G401 (cell line): ENCODE measurements around the gene MC1R. TPM values are rescaled to one million over a fixed set of nuclear protein-coding genes. Genes with fewer than 3 reads are reported as not detected.
"Not testable (repeated sequence)": the region's sequence is repeated elsewhere in the genome, so short reads cannot be mapped to it uniquely, and the experiment has no call there.

Experiments
- DNase-seq: peaks from one replicate; pipeline ENCODE4 v3.0.0-alpha.2; 2015; ENCODE audit warnings: low spot score
- in situ Hi-C: cut with HindIII; loops from 2 replicates; pipeline ENCODE4 v1.10.0; 2016; ENCODE audit warnings: low sequenced_read_pairs, mixed read lengths
- total RNA-seq: library from RNA; depleted of rRNA; stranded (reverse); fragments of >200 nt; shearing (Covaris generic); gene quantifications from 2 replicates; pipeline ENCODE4 v1.2.3, GENCODE V29; 2014

MC1R gene
- total RNA-seq, 1 experiment from 2014 or later = 17.2 TPM

GRCh38 chr16:89952551-89952950 lies 33.9 kb downstream of the MC1R start:
- in situ Hi-C loops = no loop called here
- DNase-seq = no peak

GRCh38 chr16:89953671-89954406 lies 35.2 kb downstream of the MC1R start:
- DNase-seq = no peak
- in situ Hi-C loops = no loop called here

DNA sequence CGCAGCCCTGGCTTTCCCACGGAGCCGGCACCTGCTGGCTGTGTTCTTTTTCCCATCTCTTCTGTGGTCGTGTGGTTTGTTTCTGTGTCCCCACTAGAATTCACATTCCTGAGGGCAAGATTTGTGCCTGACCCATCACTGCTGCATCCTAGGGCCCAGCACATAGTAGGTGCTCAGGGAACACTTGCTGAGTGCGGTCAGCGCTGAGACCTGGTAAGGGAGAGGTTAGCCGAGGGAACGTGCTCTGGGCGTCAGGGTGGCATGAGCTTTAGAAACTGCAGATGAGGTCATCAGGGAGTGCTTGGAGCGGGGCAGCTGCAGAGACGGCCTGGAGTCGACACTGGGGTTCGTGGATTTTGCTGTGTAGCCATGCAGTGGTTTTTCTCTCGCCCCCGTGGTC lies 35.8 kb downstream of the MC1R start:
- in situ Hi-C loops = no loop called here
- no peak for DNase-seq

DNA sequence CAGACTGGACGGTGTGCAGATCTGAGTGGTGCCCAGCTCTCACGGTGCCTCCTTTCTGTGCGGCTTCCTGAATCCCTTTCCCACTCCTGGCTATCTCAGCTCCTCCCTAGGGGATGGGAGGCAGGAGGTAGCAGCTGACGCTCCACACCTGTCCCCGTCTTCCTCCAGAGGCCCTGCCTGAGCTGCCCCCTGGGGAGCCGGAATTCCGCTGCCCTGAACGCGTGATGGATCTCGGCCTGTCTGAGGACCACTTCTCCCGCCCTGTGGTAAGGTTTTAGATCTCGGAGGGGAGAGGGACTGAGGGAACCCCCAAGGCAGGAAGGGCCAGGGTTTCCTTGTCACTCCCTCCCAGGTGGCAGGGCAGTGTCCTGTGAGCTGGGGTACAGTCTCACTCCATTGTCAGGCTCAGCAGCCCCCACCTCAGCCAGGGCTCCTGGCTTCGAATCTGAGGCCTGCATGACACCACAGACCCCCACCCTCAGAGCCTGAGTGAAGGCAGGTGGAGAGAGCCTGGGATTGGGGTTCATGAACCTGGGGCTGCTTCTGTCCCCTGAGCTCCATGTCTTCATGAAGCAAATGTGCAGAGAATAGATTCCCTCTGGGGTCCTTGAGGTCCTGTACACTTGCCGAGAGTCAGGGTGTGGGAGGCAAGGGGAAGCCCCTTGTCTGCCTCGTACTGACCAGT lies 36.5 kb downstream of the MC1R start:
- in situ Hi-C loops = no loop called here
- DNase-seq = no peak

- DNase-seq = no peak
- in situ Hi-C loops = no loop called here
Measured at GRCh38 chr16:89956505-89957215, 38.0 kb downstream of the MC1R start.

- no peak for DNase-seq
- in situ Hi-C loops = no loop called here
Measured at GRCh38 chr16:89957216-89957785, 38.6 kb downstream of the MC1R start.

- in situ Hi-C loops = no loop called here
- peak; percentile 51 for DNase-seq
Measured at GRCh38 chr16:89958068-89958467, 39.4 kb downstream of the MC1R start.

GRCh38 chr16:89958596-89958995 lies 39.9 kb downstream of the MC1R start:
- in situ Hi-C loops = no loop called here
- no peak for DNase-seq

DNA sequence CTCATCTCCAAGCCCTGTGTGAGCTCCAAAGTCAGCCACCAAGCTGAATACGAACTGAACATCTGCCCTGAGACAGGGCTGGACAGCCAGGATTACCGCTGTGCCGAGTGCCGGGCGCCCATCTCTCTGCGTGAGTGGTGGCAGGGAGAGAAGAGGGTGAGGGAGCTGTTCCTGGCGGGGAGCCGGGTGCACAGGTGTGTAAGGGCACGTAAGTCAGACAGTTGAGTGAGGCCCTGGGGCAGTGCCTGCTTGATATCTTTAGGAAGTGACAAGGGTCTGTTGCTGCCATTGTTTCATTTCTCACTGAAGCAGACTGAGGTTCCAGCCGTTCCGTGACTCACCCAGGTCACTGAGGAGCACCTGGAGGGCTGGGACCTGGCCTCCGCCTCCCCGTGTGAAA lies 42.3 kb downstream of the MC1R start:
- no peak for DNase-seq
- in situ Hi-C loops = no loop called here

GRCh38 chr16:89961920-89962319 lies 43.3 kb downstream of the MC1R start:
- no peak for DNase-seq
- in situ Hi-C loops = no loop called here

DNA sequence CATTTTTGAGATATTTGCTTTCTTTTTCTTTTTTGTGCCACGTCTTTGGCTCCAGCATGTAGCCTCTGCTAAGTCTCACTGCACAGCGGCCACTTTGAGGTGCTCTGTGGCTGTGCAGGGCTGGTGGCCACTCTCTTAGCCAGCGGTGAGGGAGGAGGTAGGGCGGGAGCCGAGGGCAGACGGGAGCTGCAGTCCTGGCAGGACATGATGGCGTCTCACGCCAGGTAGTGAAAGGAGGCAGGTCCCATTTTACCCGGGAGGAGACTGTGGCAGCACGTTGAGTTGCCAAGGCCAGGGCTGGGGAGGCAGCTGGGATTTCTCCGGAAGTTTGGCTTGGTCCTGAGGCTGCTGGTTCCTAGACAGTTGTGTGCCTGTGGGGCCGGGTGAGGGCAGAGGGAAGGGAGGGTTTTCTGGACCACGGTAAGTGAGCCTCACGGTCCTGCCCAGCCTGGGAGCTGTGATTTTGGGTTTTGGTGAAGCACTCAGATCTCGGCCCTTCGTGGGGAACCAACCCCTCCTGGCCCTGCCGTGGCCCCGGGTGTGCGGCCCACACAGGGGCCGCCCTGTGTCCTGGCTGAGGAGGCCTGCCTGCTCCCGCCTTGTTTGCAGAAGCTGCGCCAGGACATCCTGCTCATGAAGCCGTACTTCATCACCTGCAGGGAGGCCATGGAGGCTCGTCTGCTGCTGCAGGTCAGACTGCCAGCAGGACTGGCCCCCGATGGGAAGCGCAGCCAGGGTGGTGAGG lies 44.3 kb downstream of the MC1R start:
- no peak for DNase-seq
- in situ Hi-C loops = no loop called here

- in situ Hi-C loops = no loop called here
- DNase-seq = no peak
Measured at GRCh38 chr16:89964201-89964600, 45.5 kb downstream of the MC1R start.

GRCh38 chr16:89965447-89966225 lies 47.0 kb downstream of the MC1R start:
- in situ Hi-C loops = no loop called here
- no peak for DNase-seq

DNA sequence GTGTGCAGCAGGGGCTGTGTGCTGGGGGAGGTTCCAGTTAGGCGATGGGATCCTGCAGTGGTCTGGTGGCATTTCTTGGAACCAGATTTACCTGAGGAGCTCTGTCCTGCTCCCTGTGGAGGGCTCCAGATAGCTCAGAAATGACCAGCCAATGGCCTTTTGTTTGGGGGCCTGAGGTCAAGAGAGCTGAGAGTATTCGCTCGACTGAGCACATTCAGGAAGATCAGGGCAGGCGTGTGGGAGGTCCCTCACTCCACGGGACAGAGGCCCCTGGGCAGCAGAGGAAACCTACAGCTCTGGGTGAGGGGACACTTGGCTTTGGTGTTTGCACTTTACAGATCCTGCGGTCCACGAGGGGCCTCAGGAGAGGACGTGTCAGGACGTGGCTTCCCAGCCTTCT lies 48.1 kb downstream of the MC1R start:
- in situ Hi-C loops = no loop called here
- no peak for DNase-seq

DNA sequence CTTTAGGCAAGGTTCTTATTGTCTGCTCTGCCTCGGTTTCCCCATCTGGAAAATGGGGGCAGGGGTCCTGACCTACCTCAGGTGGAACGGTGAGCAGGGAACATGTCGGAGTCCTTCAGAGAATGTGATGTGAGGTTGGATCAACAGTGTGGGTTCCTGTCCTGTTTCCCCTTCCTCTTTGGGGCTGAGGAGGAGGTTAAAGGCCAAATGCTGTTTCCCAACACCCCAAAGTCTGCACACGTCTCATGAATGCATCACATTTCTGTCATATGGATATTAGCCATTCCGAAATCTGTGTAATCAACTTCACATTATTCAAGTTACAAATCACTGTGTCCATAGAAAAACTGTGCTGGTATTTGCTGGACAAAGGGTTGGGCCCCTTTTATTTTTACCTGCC lies 48.8 kb downstream of the MC1R start:
- DNase-seq, in situ Hi-C loops: not testable (repeated sequence)

DNA sequence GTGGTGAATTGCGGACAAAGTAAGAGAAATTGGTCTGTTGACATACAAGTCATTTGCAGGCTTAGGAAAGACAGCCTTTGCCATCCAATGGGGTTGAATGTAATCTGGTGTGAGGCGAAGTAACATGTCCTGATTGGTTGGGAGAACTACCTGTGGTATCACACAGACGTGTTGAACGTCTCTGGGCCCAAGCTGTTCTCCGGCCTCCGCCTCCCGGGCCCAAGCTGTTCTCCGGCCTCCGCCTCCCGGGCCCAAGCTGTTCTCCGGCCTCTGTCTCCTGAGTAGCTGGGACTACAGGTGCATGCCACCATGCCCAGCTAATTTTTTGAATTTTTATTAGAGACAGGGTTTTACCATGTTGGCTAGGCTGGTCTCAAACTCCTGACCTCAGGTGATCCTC lies 49.4 kb downstream of the MC1R start:
- in situ Hi-C loops, DNase-seq: not testable (repeated sequence)

DNA sequence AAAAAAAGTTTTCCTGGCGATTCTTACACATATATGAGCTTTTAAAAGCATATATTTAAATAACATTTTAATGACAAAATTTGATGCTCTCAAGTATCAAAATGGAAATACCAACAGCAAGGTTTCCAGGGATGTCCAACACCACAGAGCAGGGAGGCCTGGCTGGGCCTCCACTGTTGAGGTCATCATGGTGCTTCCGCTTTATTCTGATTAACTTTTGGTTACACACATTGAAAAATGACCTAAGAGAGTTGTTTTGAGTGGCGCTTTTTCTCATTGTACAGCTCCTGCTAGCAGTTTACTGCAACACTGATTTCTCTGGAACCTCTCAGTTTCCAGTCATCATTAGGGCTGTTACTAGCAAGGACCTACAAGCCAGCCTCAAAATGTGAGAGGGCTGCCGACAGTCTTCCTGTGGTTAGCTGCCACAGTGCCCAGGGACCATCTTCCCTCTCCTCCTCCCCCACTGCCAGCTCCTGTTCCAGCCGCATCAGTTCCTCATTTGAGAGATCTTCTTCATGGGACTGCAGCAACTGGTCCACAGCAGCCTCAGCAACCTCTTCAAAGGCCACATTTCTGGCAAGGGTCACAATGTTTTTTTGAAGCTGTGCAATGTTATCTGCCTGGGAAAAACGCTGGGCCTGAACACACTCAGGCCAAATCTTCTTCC lies 51.2 kb downstream of the MC1R start:
- in situ Hi-C loops = no loop called here
- DNase-seq = no peak
